ENCODE results near the gene P3H3.
A peak's percentile ranks its signal among the peaks of the same experiment; 100 is the strongest.
"Not testable (repeated sequence)": the region's sequence is repeated elsewhere in the genome, so short reads cannot be mapped to it uniquely, and the experiment has no call there.

Gene P3H3

GRCh38 chr12:6873094-6874014 is 45.1 kb downstream of the P3H3 start, which contains the start of gene SPSB2:
TSS of gene SPSB2 (minus strand) at chr12:6873303. CDS start at chr12:6872901, 402 bp downstream.
- peak within 1 kb of the TSS; percentile 86 to 88 for H3K27ac ChIP-seq
- H3K9me3 ChIP-seq: no peaks in the 10 kb centered on the region
- no peak for TF ChIP-seq CTCF (IDR thresholded peaks at IDR 0.05)
- intact Hi-C loops (cut with DNase I; ENCODE audit: low total_unique reads): no loop called here
- peaks cover 0 to 48% (median 37%) of the 10 kb centered on the region in 4 donors for H3K4me1 ChIP-seq
- peak within 1 kb of the TSS; percentile 73 to 76 for H3K4me3 ChIP-seq
- no peaks in the 10 kb centered on the region for H3K27me3 ChIP-seq
- H3K36me3 ChIP-seq: peaks cover 10 to 28% (median 21%) of the 10 kb centered on the region in 3 donors
- DNase-seq: peak; percentile 96 to 99

- H3K9me3 ChIP-seq; intact Hi-C loops (cut with DNase I; ENCODE audit: low total_unique reads); H3K27me3 ChIP-seq; DNase-seq: not testable (repeated sequence)
- peaks cover 0 to 42% (median 31%) of the 10 kb centered on the region in 4 donors for H3K4me1 ChIP-seq
- H3K36me3 ChIP-seq: peaks cover 10 to 28% (median 21%) of the 10 kb centered on the region in 3 donors
- peak overlapping the region; percentile 86 to 88 for H3K27ac ChIP-seq
- H3K4me3 ChIP-seq: peak overlapping the region; percentile 73 to 76
These were observed 45.8 kb downstream of the P3H3 start for GRCh38 chr12:6874015-6874368.

- DNase-seq; H3K9me3 ChIP-seq; H3K27ac ChIP-seq; H3K4me3 ChIP-seq; H3K4me1 ChIP-seq; intact Hi-C loops (cut with DNase I; ENCODE audit: low total_unique reads); H3K27me3 ChIP-seq: not testable (repeated sequence)
- H3K36me3 ChIP-seq: peaks cover 8 to 34% (median 23%) of the 10 kb centered on the region in 3 donors
These were observed 51.6 kb downstream of the P3H3 start for GRCh38 chr12:6879824-6880223.

GRCh38 chr12:6883252-6883651 is 55.0 kb downstream of the P3H3 start:
- intact Hi-C loops (cut with DNase I; ENCODE audit: low total_unique reads): no loop called here
- Histone ChIP-seq H3K9me3 (no peaks in the 10 kb centered on the region), H3K27ac (no peak overlapping the region), H3K4me1 (no peaks in the 10 kb centered on the region), H3K36me3 (peaks cover 8 to 39% (median 24%) of the 10 kb centered on the region in 3 donors), H3K27me3 (no peaks in the 10 kb centered on the region), H3K4me3 (no peak overlapping the region)
- TF ChIP-seq CTCF (IDR thresholded peaks at IDR 0.05): no peak
- no peak for DNase-seq

- H3K27me3 ChIP-seq: no peaks in the 10 kb centered on the region
- TF ChIP-seq CTCF (IDR thresholded peaks at IDR 0.05): no peak
- intact Hi-C loops (cut with DNase I; ENCODE audit: low total_unique reads): no loop called here
- H3K36me3 ChIP-seq: peaks cover 8 to 39% (median 24%) of the 10 kb centered on the region in 3 donors
- H3K4me3 ChIP-seq: no peak overlapping the region
- H3K9me3 ChIP-seq: no peaks in the 10 kb centered on the region
- DNase-seq: no peak
- H3K4me1 ChIP-seq: no peaks in the 10 kb centered on the region
- no peak overlapping the region for H3K27ac ChIP-seq
These were observed 55.5 kb downstream of the P3H3 start for GRCh38 chr12:6883683-6884082.

GRCh38 chr12:6884539-6884938 is 56.3 kb downstream of the P3H3 start:
- H3K9me3 ChIP-seq: no peaks in the 10 kb centered on the region
- H3K27me3 ChIP-seq: no peaks in the 10 kb centered on the region
- intact Hi-C loops (cut with DNase I; ENCODE audit: low total_unique reads): no loop called here
- H3K27ac ChIP-seq: no peak overlapping the region
- peaks cover 8 to 39% (median 24%) of the 10 kb centered on the region in 3 donors for H3K36me3 ChIP-seq
- no peak for DNase-seq
- H3K4me3 ChIP-seq: no peak overlapping the region
- H3K4me1 ChIP-seq: no peaks in the 10 kb centered on the region
- TF ChIP-seq CTCF (IDR thresholded peaks at IDR 0.05): no peak

GRCh38 chr12:6886206-6886999 is 58.2 kb downstream of the P3H3 start:
- H3K27me3 ChIP-seq; H3K4me3 ChIP-seq; intact Hi-C loops (cut with DNase I; ENCODE audit: low total_unique reads); DNase-seq; H3K9me3 ChIP-seq; H3K4me1 ChIP-seq; H3K27ac ChIP-seq: not testable (repeated sequence)
- H3K36me3 ChIP-seq: peaks cover 8 to 39% (median 24%) of the 10 kb centered on the region in 3 donors

All from tibial artery (tissue), 4 donors.